Fibroblast of pulmonary artery (primary cell): Measurements from ENCODE around the gene A2M.

ENCODE experiments used
- DNase-seq: peaks from one replicate; pipeline ENCODE4 v3.0.0-alpha.2; 2010; ENCODE audit warnings: low read depth
- H3K4me3 ChIP-seq: replicated peaks from 2 replicates; pipeline ENCODE4 v1.5.1; 2011; ENCODE audit warnings: low read depth, mild to moderate bottlenecking, control low read depth, low read length, moderate library complexity
- CTCF ChIP-seq: IDR thresholded peaks from 2 replicates; pipeline ENCODE4 v1.5.1; 2011; ENCODE audit warnings: mild to moderate bottlenecking, control low read depth, low read length, inconsistent platforms; ENCODE audit errors: missing control alignments

The A2M gene

GRCh38 chr12:9079883-9080675 lies 35.6 kb downstream of the A2M start:
- DNase-seq: no peak
- no peak for TF ChIP-seq CTCF
- no peak overlapping the region for H3K4me3 ChIP-seq

- DNase-seq: no peak
- TF ChIP-seq CTCF: no peak
- H3K4me3 ChIP-seq: no peak overlapping the region
Observed at GRCh38 chr12:9079082-9079481, 36.6 kb downstream of the A2M start.

GRCh38 chr12:9077152-9078031 lies 38.3 kb downstream of the A2M start:
- no peak for DNase-seq
- TF ChIP-seq CTCF: no peak
- H3K4me3 ChIP-seq: no peak overlapping the region

GRCh38 chr12:9076733-9077132 lies 39.0 kb downstream of the A2M start:
- no peak for DNase-seq
- TF ChIP-seq CTCF: no peak
- no peak overlapping the region for H3K4me3 ChIP-seq

GRCh38 chr12:9075138-9075535 lies 40.6 kb downstream of the A2M start:
- no peak for TF ChIP-seq CTCF
- H3K4me3 ChIP-seq: no peak overlapping the region
- no peak for DNase-seq

GRCh38 chr12:9074484-9075137 lies 41.1 kb downstream of the A2M start:
- DNase-seq: no peak
- no peak for TF ChIP-seq CTCF
- H3K4me3 ChIP-seq: no peak overlapping the region
